Fibroblast of lung (primary cell): ENCODE measurements around the gene PKP1. TPM values are rescaled to one million over a fixed set of nuclear protein-coding genes. Genes with fewer than 3 reads are reported as not detected.

ENCODE experiments used
- DNase-seq, 2 donors: peaks; one replicate each; pipeline versions ENCODE4 v3.0.0 to v3.0.0-alpha.2; 2010; ENCODE audit warnings: low read depth in 2 of 2
- H2AFZ ChIP-seq: 2 replicates; pipeline ENCODE4 v1.5.1; 2012; ENCODE audit warnings: low read length, control low read depth, inconsistent platforms
- H3K27ac ChIP-seq: 2 replicates; pipeline ENCODE4 v1.5.1; 2011; ENCODE audit warnings: low read length, control low read depth; ENCODE audit not compliant: insufficient read depth
- H3K27me3 ChIP-seq: 2 replicates; pipeline ENCODE4 v1.5.1; 2011; ENCODE audit warnings: mild to moderate bottlenecking, low read length; ENCODE audit not compliant: control insufficient read depth, insufficient read depth
- H3K36me3 ChIP-seq: 2 replicates; pipeline ENCODE4 v1.5.1; 2011; ENCODE audit warnings: low read length; ENCODE audit not compliant: control insufficient read depth, insufficient read depth
- H3K4me1 ChIP-seq: 2 replicates; pipeline ENCODE4 v1.5.1; 2011; ENCODE audit warnings: low read length; ENCODE audit not compliant: control insufficient read depth, insufficient read depth; ENCODE audit errors: extremely low read depth
- H3K4me2 ChIP-seq: 2 replicates; pipeline ENCODE4 v1.5.1; 2011; ENCODE audit warnings: low read length, control low read depth; ENCODE audit not compliant: insufficient read depth; ENCODE audit errors: extremely low read depth
- H3K4me3 ChIP-seq, 4 experiments: fragments of 200-600 bp in 1 of 4; sonication (generic) in 1 of 4; replicated peaks in 1 of 4; 2 replicates each; pipeline ENCODE4 v1.5.1; 2011 to 2016; ENCODE audit warnings: low read length in 4 of 4, low read depth in 3 of 4, mild to moderate bottlenecking in 3 of 4, control low read depth in 2 of 4, inconsistent platforms in 1 of 4, mixed read lengths in 1 of 4; ENCODE audit not compliant: insufficient read depth in 1 of 4; ENCODE audit errors: control extremely low read depth in 1 of 4
- H3K79me2 ChIP-seq: 2 replicates; pipeline ENCODE4 v1.5.1; 2012; ENCODE audit warnings: mild to moderate bottlenecking, low read length, inconsistent platforms; ENCODE audit not compliant: control insufficient read depth, insufficient read depth
- H3K9ac ChIP-seq: 2 replicates; pipeline ENCODE4 v1.5.1; 2011; ENCODE audit warnings: mild to moderate bottlenecking, low read length, control low read depth; ENCODE audit not compliant: insufficient read depth
- H3K9me3 ChIP-seq: 2 replicates; pipeline ENCODE4 v1.5.1; 2012; ENCODE audit warnings: low read depth, low read length; ENCODE audit not compliant: control insufficient read depth, insufficient read depth
- H4K20me1 ChIP-seq: 2 replicates; pipeline ENCODE4 v1.5.1; 2011; ENCODE audit warnings: low read length; ENCODE audit not compliant: control insufficient read depth, insufficient read depth; ENCODE audit errors: extremely low read depth
- EZH2 ChIP-seq: IDR thresholded peaks from 2 replicates; pipeline ENCODE4 v1.5.1; 2012; ENCODE audit warnings: low read length, control low read depth, mild to moderate bottlenecking; ENCODE audit errors: missing control alignments
- polyA plus RNA-seq, 2 donors: library from polyadenylated mRNA; depleted of rRNA in 1 of 2; stranded (reverse) in 1 of 2; unstranded in 1 of 2; fragments of >200 nt; gene quantifications; 2 replicates each; pipeline ENCODE4 v1.2.1, GENCODE V29; 2011 to 2012; ENCODE audit warnings: missing spikeins in 1 of 2
- total RNA-seq: library from RNA; depleted of rRNA; stranded (reverse); fragments of >200 nt; gene quantifications from 2 replicates; pipeline ENCODE4 v1.2.1, GENCODE V29; 2014
- TF ChIP-seq, protein P1 (sequence below), 2 donors: IDR thresholded peaks in 1 of 2; conservative IDR thresholded peaks in 1 of 2; 1 replicate in 1 of 2; 2 replicates in 1 of 2; pipeline ENCODE4 v1.5.1; 2011 to 2012; ENCODE audit warnings: low read length in 2 of 2, control low read depth in 1 of 2, inconsistent platforms in 1 of 2, low read depth in 1 of 2, mild to moderate bottlenecking in 1 of 2

PKP1 gene
- total and polyA plus RNA-seq, 2 donors (not counting 1 experiment from before 2014, with no cell fraction given) = under 0.01 to 0.08 TPM

GRCh38 chr1:201358596-201358995 lies 75.3 kb downstream of the PKP1 start:
- TF ChIP-seq, protein P1, sequence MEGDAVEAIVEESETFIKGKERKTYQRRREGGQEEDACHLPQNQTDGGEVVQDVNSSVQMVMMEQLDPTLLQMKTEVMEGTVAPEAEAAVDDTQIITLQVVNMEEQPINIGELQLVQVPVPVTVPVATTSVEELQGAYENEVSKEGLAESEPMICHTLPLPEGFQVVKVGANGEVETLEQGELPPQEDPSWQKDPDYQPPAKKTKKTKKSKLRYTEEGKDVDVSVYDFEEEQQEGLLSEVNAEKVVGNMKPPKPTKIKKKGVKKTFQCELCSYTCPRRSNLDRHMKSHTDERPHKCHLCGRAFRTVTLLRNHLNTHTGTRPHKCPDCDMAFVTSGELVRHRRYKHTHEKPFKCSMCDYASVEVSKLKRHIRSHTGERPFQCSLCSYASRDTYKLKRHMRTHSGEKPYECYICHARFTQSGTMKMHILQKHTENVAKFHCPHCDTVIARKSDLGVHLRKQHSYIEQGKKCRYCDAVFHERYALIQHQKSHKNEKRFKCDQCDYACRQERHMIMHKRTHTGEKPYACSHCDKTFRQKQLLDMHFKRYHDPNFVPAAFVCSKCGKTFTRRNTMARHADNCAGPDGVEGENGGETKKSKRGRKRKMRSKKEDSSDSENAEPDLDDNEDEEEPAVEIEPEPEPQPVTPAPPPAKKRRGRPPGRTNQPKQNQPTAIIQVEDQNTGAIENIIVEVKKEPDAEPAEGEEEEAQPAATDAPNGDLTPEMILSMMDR (conservative IDR thresholded peaks at IDR 0.05 in 1 of 2, IDR thresholded peaks at IDR 0.05 in 1 of 2; ENCODE audit: low read depth in 1 of 2, low read length in 2 of 2) = no peak
- no peak for TF ChIP-seq EZH2
- H3K27ac ChIP-seq = no peak overlapping the region
- H3K36me3 ChIP-seq = no peaks in the 10 kb centered on the region
- H3K9ac ChIP-seq = no peak overlapping the region
- no peaks in the 10 kb centered on the region for H3K9me3 ChIP-seq
- H3K79me2 ChIP-seq = no peaks in the 10 kb centered on the region
- peaks cover 21% of the 10 kb centered on the region for H3K27me3 ChIP-seq
- no peak overlapping the region for H3K4me2 ChIP-seq
- H2AFZ ChIP-seq = no peak overlapping the region
- H4K20me1 ChIP-seq = no peaks in the 10 kb centered on the region
- H3K4me1 ChIP-seq = no peaks in the 10 kb centered on the region
- peak in 1 of 2 donors; percentile 16 for DNase-seq
- no peak overlapping the region for H3K4me3 ChIP-seq

- H3K4me2 ChIP-seq = no peak overlapping the region
- H3K27me3 ChIP-seq = peaks cover 18% of the 10 kb centered on the region
- no peak overlapping the region for H3K4me3 ChIP-seq
- H3K9ac ChIP-seq = no peak overlapping the region
- H3K79me2 ChIP-seq = no peaks in the 10 kb centered on the region
- no peaks in the 10 kb centered on the region for H4K20me1 ChIP-seq
- no peak overlapping the region for H3K27ac ChIP-seq
- H3K9me3 ChIP-seq = no peaks in the 10 kb centered on the region
- no peaks in the 10 kb centered on the region for H3K36me3 ChIP-seq
- no peak for DNase-seq
- TF ChIP-seq EZH2 = no peak
- TF ChIP-seq, protein P1 (conservative IDR thresholded peaks at IDR 0.05 in 1 of 2, IDR thresholded peaks at IDR 0.05 in 1 of 2; ENCODE audit: low read depth in 1 of 2, low read length in 2 of 2) = no peak
- no peaks in the 10 kb centered on the region for H3K4me1 ChIP-seq
- H2AFZ ChIP-seq = no peak overlapping the region
These were observed 75.9 kb downstream of the PKP1 start for GRCh38 chr1:201359031-201359872.

GRCh38 chr1:201359873-201360210 lies 76.5 kb downstream of the PKP1 start:
- Histone ChIP-seq H3K27ac (no peak overlapping the region), H3K79me2 (no peaks in the 10 kb centered on the region), H3K27me3 (peaks cover 15% of the 10 kb centered on the region), H3K4me1 (no peaks in the 10 kb centered on the region), H3K9ac (no peak overlapping the region), H4K20me1 (no peaks in the 10 kb centered on the region), H3K4me3 (no peak overlapping the region), H2AFZ (no peak overlapping the region), H3K9me3 (no peaks in the 10 kb centered on the region), H3K4me2 (no peak overlapping the region), H3K36me3 (no peaks in the 10 kb centered on the region)
- TF ChIP-seq, protein P1 (conservative IDR thresholded peaks at IDR 0.05 in 1 of 2, IDR thresholded peaks at IDR 0.05 in 1 of 2; ENCODE audit: low read depth in 1 of 2, low read length in 2 of 2) = no peak
- no peak for TF ChIP-seq EZH2
- no peak for DNase-seq
